Mesothelial cell of epicardium (in vitro differentiated cells): Measurements from ENCODE around the gene CRTC2. TPM values are rescaled to one million over a fixed set of nuclear protein-coding genes. Genes with fewer than 3 reads are reported as not detected.

Experiments used
- DNase-seq, 2 experiments: peaks; one replicate each; pipeline ENCODE4 v3.0.0; 2021; ENCODE audit warnings: low spot score in 2 of 2; ENCODE audit not compliant: unreplicated experiment in 2 of 2
- H3K27ac Mint-ChIP-seq: 2 replicates; pipeline ENCODE4 v1.8.0; 2021; ENCODE audit warnings: mixed read lengths
- H3K27me3 Mint-ChIP-seq: 2 replicates; pipeline ENCODE4 v1.8.0; 2021; ENCODE audit warnings: low read depth, mixed read lengths
- H3K36me3 Mint-ChIP-seq: 2 replicates; pipeline ENCODE4 v1.8.0; 2021; ENCODE audit warnings: mixed read lengths
- H3K4me1 Mint-ChIP-seq: 2 replicates; pipeline ENCODE4 v1.8.0; 2021; ENCODE audit warnings: mixed read lengths
- H3K4me3 Mint-ChIP-seq: 2 replicates; pipeline ENCODE4 v1.8.0; 2021; ENCODE audit warnings: mild to moderate bottlenecking, moderate library complexity, mixed read lengths
- H3K9me3 Mint-ChIP-seq: 2 replicates; pipeline ENCODE4 v1.8.0; 2021; ENCODE audit warnings: mixed read lengths
- CTCF ChIP-seq: fragments of 200-600 bp; sonication (generic); IDR thresholded peaks from one replicate; pipeline ENCODE4 v1.5.0; 2021; ENCODE audit warnings: antibody characterized with exemption; ENCODE audit not compliant: unreplicated experiment
- total RNA-seq: library from RNA; stranded (reverse); gene quantifications from 3 replicates; pipeline ENCODE4 v1.2.1, GENCODE V29; 2021

CRTC2 gene
- total RNA-seq, 1 donor from 2014 or later: 47.1 TPM

GRCh38 chr1:153958961-153959260 is 499 bp upstream of the CRTC2 start:
- H3K36me3 Mint-ChIP-seq: peaks cover 6% of the 10 kb centered on the region
- H3K4me1 Mint-ChIP-seq: peaks cover 40% of the 10 kb centered on the region
- peak overlapping the region; percentile 94 for H3K4me3 Mint-ChIP-seq
- DNase-seq: no peak
- no peak for TF ChIP-seq CTCF
- H3K27ac Mint-ChIP-seq: peak overlapping the region; percentile 98
- H3K9me3 Mint-ChIP-seq: no peaks in the 10 kb centered on the region
- H3K27me3 Mint-ChIP-seq: no peaks in the 10 kb centered on the region

GRCh38 chr1:153957744-153958110 is 685 bp downstream of the CRTC2 start:
- no peak for TF ChIP-seq CTCF
- Mint-ChIP-seq H3K36me3 (peaks cover 6% of the 10 kb centered on the region), H3K4me1 (peaks cover 38% of the 10 kb centered on the region), H3K9me3 (no peaks in the 10 kb centered on the region), H3K4me3 (peak overlapping the region; percentile 94), H3K27me3 (no peaks in the 10 kb centered on the region), H3K27ac (peak overlapping the region; percentile 98)
- no peak for DNase-seq

GRCh38 chr1:153956997-153957715 is 1.3 kb downstream of the CRTC2 start:
- H3K4me1 Mint-ChIP-seq: peaks cover 32% of the 10 kb centered on the region
- no peak for DNase-seq
- H3K9me3 Mint-ChIP-seq: no peaks in the 10 kb centered on the region
- peaks cover 6% of the 10 kb centered on the region for H3K36me3 Mint-ChIP-seq
- peak overlapping the region; percentile 98 for H3K27ac Mint-ChIP-seq
- H3K27me3 Mint-ChIP-seq: no peaks in the 10 kb centered on the region
- no peak for TF ChIP-seq CTCF
- peak overlapping the region; percentile 94 for H3K4me3 Mint-ChIP-seq

GRCh38 chr1:153954826-153955225 is 3.6 kb downstream of the CRTC2 start:
- Mint-ChIP-seq H3K27ac (no peak overlapping the region), H3K27me3 (no peaks in the 10 kb centered on the region), H3K4me1 (peaks cover 21% of the 10 kb centered on the region), H3K4me3 (no peak overlapping the region), H3K9me3 (no peaks in the 10 kb centered on the region), H3K36me3 (peaks cover 5% of the 10 kb centered on the region)
- TF ChIP-seq CTCF: no peak
- no peak for DNase-seq

- peaks cover 17% of the 10 kb centered on the region for H3K4me1 Mint-ChIP-seq
- no peak overlapping the region for H3K27ac Mint-ChIP-seq
- no peaks in the 10 kb centered on the region for H3K27me3 Mint-ChIP-seq
- no peak for TF ChIP-seq CTCF
- no peaks in the 10 kb centered on the region for H3K9me3 Mint-ChIP-seq
- peaks cover 5% of the 10 kb centered on the region for H3K36me3 Mint-ChIP-seq
- H3K4me3 Mint-ChIP-seq: no peak overlapping the region
- no peak for DNase-seq
These were observed 4.5 kb downstream of the CRTC2 start for GRCh38 chr1:153953859-153954365.

DNA sequence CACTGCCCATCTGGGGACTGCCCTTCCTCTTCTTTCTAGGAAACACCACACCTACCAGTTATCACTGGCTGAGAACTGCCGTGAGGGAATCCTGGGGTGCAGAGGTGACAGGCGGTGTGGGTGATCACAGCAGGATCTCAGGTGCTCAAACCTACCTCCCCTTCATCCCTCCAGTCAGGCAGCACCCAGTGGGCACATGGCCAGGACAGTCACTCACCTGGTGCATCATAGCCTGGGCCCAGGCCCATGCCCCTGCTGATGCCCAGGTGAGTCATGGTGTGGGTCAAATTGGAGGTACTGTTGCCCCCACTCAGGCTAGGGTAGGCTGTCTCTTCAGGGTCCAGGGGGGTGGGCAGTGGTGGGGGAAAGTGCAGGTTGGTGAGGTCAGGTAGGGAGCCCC is 6.6 kb downstream of the CRTC2 start:
- no peak for DNase-seq
- no peaks in the 10 kb centered on the region for H3K27me3 Mint-ChIP-seq
- H3K4me3 Mint-ChIP-seq: no peak overlapping the region
- H3K36me3 Mint-ChIP-seq: peaks cover 8% of the 10 kb centered on the region
- H3K9me3 Mint-ChIP-seq: no peaks in the 10 kb centered on the region
- TF ChIP-seq CTCF: no peak
- no peak overlapping the region for H3K27ac Mint-ChIP-seq
- H3K4me1 Mint-ChIP-seq: peaks cover 3% of the 10 kb centered on the region
